Measurements from ENCODE around the gene SSRP1. TPM values are rescaled to one million over a fixed set of nuclear protein-coding genes. Genes with fewer than 3 reads are reported as not detected.

The SSRP1 gene
- total and polyA plus RNA-seq, 2 experiments from 2014 or later: 205 to 216 TPM

- Mint-ChIP-seq H3K27me3 (ENCODE audit: insufficient read depth, low read depth, poor library complexity) (peaks cover 11% of the 10 kb centered on the region), H3K4me1 (peaks cover 42% of the 10 kb centered on the region), H3K4me3 (peak overlapping the region; percentile 97), H3K27ac (peak overlapping the region; percentile 95), H3K36me3 (ENCODE audit: low read depth) (peaks cover 51% of the 10 kb centered on the region), H3K9me3 (no peaks in the 10 kb centered on the region)
- TF ChIP-seq JUNB (IDR thresholded peaks at IDR 0.05; ENCODE audit: unreplicated experiment) (no peak), CREB1 (CRISPR knock-in tag; IDR thresholded peaks at IDR 0.05; ENCODE audit: low read depth) (no peak), ETS1 (IDR thresholded peaks at IDR 0.05) (no peak), CTCF (conservative IDR thresholded peaks at IDR 0.05; ENCODE audit: low read depth in 2 of 2) (no peak), EZH2 (IDR thresholded peaks at IDR 0.05; ENCODE audit: low read depth, unreplicated experiment) (no peak), POLR2AphosphoS5 (IDR thresholded peaks at IDR 0.05; ENCODE audit: low read depth) (no peak), ZNF462 (CRISPR knock-in tag; IDR thresholded peaks at IDR 0.05) (no peak), NANOG (IDR thresholded peaks at IDR 0.05; ENCODE audit: borderline replicate concordance) (no peak), ZNF331 (CRISPR knock-in tag; IDR thresholded peaks at IDR 0.05; ENCODE audit: low read depth) (no peak)
- H3K36me3 ChIP-seq (ENCODE audit: insufficient read depth): peaks cover 35% of the 10 kb centered on the region
- peaks cover 16% of the 10 kb centered on the region; the same call in 1 of the 2 replicates for H4K20me1 ChIP-seq (replicated peaks; ENCODE audit: insufficient read depth)
- peak overlapping the region; percentile 96 for H3K4me3 ChIP-seq
- H3F3A ChIP-seq (replicated peaks; ENCODE audit: low read depth): no peaks in the 10 kb centered on the region
- no peaks in the 10 kb centered on the region for H3K9me2 ChIP-seq (ENCODE audit: insufficient read depth)
- peaks cover 39% of the 10 kb centered on the region for H3K79me2 ChIP-seq (replicated peaks; ENCODE audit: insufficient read depth)
- DNase-seq (ENCODE audit: low spot score) (no peak), ATAC-seq (no peak)
- peaks cover 31% of the 10 kb centered on the region for H3K4me1 ChIP-seq (ENCODE audit: insufficient read depth)
- H3K4me2 ChIP-seq: peak overlapping the region; percentile 99
- peaks cover 4% of the 10 kb centered on the region; the same call in 1 of the 2 replicates for H3K27me3 ChIP-seq (ENCODE audit: insufficient read depth)
- H2AFZ ChIP-seq: no peak overlapping the region
- no peak overlapping the region for H3K27ac ChIP-seq (ENCODE audit: low read depth)
Measured at GRCh38 chr11:57335023-57335342, 709 bp downstream of the SSRP1 start.
